ENCODE results near the gene MIB2.

- no peak for TF ChIP-seq CTCF (IDR thresholded peaks at IDR 0.05 in 2 of 3, conservative IDR thresholded peaks at IDR 0.05 in 1 of 3; ENCODE audit: control insufficient read depth in 2 of 3, extremely low read depth in 1 of 3, insufficient read depth in 1 of 3, low read depth in 3 of 3, low read length in 3 of 3)
- no peak for TF ChIP-seq CEBPB (IDR thresholded peaks at IDR 0.05; ENCODE audit: borderline replicate concordance in 1 of 2, low read depth in 2 of 2, low read length in 2 of 2)
Observed at GRCh38 chr1:1671365-1672119, 56.2 kb downstream of the MIB2 start.
